Measurements from ENCODE around the gene VWA1.

- TF ChIP-seq ZNF544 (tag by site-specific recombination; IDR thresholded peaks at IDR 0.05) (no peak), KLF9 (tag by site-specific recombination; IDR thresholded peaks at IDR 0.05; ENCODE audit: low read depth) (no peak), ZNF473 (tag by site-specific recombination; IDR thresholded peaks at IDR 0.05) (no peak), PBX3 (CRISPR knock-in tag; IDR thresholded peaks at IDR 0.05) (no peak), ZNF629 (tag by site-specific recombination; IDR thresholded peaks at IDR 0.05) (no peak), ZNF366 (tag by site-specific recombination; conservative IDR thresholded peaks at IDR 0.05) (no peak), ZEB2 (tag by site-specific recombination; IDR thresholded peaks at IDR 0.05) (no peak), ZNF558 (tag by site-specific recombination; IDR thresholded peaks at IDR 0.05) (no peak), ZNF555 (tag by site-specific recombination; conservative IDR thresholded peaks at IDR 0.05) (no peak)
- TF ChIP-seq, protein P1, sequence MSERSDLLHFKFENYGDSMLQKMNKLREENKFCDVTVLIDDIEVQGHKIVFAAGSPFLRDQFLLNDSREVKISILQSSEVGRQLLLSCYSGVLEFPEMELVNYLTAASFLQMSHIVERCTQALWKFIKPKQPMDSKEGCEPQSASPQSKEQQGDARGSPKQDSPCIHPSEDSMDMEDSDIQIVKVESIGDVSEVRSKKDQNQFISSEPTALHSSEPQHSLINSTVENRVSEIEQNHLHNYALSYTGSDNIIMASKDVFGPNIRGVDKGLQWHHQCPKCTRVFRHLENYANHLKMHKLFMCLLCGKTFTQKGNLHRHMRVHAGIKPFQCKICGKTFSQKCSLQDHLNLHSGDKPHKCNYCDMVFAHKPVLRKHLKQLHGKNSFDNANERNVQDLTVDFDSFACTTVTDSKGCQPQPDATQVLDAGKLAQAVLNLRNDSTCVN (tag by site-specific recombination; optimal IDR thresholded peaks at IDR 0.05) = no peak
Observed at GRCh38 chr1:1462318-1462966, 27.0 kb downstream of the VWA1 start.
